Fibroblast of skin of right quadriceps (primary cell): Measurements from ENCODE around the gene RPS27.
A peak's percentile ranks its signal among the peaks of the same experiment; 100 is the strongest.
"Not testable (repeated sequence)": the region's sequence is repeated elsewhere in the genome, so short reads cannot be mapped to it uniquely, and the experiment has no call there.

ENCODE experiments used
- DNase-seq: peaks from one replicate; pipeline ENCODE4 v3.0.0-alpha.2; 2013

RPS27 gene

DNA sequence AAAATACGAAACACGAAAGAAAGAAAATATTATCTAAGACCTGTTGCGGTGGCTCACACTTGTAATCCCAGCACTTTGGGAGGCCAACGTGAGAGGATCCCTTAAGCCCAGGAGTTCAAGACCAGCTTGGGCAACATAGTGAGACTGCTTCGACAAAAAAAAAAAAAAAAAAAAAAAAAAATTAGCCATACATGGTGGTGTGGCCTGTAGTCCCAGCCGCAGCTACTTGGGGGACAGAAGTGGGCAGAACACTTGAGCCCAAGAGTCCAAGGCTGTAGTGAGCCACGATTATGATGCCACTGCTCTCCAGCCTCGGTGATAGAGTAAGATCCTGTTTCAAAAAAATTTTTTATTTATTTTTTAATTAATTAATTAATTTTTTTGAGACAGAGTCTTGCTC is 2.9 kb upstream of the RPS27 start:
- no peak for DNase-seq

- no peak for DNase-seq
Measured at GRCh38 chr1:153991151-153991630, 629 bp downstream of the RPS27 start.

DNA sequence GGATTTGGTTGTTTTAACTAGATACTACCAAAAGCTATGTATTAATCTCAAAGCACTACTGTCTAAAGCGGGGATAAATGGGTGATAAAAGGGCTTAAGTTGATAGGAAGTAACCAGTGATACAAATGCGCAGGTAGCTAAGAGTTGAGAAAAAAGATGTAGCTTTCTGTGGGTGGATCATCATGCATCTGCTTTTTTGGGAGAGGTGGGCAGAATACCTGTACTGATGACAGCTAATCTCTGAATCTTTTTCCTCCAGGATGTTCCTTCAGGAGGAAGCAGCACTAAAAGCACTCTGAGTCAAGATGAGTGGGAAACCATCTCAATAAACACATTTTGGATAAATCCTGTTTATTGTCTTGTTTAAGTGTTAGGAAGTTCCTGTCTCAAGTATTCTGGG is 1.2 kb downstream of the RPS27 start:
- no peak for DNase-seq

- no peak for DNase-seq
Measured at GRCh38 chr1:153995202-153995601, 4.6 kb downstream of the RPS27 start.

DNA sequence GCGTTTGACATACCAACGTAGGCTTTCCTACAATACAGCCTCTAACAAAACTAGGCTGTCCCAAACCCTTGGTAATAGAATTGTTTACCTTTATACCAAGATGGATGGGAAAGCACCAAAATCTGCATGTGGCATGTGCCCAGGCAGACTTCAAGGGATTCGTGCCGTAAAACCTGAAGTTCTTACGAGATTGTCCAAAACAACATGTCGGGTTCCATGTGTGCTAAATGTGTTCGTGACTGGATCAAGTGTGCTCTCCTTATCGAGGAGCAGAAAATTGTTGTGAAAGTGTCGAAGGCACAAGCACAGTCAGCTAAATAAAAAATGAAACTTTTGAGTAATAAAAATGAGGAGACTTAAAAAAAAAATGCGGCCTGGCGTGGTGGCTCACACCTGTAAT is 5.1 kb downstream of the RPS27 start:
- DNase-seq: no peak

- DNase-seq: not testable (repeated sequence)
Measured at GRCh38 chr1:153996882-153997281, 6.3 kb downstream of the RPS27 start.

- no peak for DNase-seq
Measured at GRCh38 chr1:154000420-154000819, 9.9 kb downstream of the RPS27 start.

DNA sequence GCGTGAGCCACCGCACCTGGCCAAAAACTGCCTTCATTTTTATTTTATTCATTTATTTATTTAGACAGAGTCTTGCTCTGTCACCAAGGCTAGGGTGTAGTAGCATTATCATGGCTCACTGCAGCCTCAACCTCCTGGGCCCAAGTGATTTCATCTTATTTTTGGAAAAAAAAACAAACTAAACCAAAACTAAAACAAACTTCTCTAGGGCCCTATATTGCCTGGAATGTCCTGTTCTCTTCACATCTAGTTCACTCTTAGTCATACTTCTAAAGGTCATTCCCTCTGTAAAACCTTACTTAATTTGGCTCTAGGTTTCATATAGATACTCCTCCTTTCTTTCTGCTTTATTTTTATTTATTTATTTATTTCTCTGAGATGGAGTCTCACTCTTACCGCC is 15.6 kb downstream of the RPS27 start:
- DNase-seq: peak; percentile 34

DNA sequence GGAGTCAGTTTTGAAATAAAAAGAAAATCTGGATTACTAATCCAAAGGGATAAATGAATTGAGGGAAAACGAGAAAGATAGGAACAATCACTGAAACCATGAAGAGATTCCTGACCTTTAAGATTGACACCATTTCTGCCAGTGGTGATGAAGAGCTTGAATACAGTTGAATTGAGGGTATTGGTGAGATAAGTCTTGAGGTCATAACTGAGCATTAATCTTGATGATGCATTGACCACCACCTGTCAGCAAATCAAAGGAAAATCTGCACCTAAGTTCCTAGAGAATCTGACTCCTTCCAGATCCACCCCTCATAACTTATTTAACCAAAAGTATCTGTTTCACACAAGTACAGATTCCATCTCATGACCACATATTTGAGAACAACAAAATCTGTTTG is 21.6 kb downstream of the RPS27 start:
- DNase-seq: no peak

DNA sequence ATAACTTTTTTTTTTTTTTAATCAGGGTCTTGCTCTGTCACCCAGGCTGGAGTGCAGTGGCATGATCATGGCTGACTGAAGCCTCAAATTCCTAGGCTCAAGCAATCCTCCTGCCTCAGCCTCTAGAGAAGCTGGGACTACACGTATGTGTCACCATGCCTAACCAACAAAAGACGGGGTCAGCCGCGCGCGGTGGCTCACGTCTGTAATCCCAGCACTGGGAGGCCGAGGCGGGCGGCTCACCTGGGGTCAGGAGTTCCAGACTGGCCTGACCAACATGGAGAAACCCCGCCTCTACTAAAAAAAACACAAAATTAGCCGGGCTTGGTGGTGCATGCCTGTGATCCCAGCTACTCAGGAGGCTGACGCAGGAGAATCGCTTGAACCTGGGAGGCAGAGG is 22.0 kb downstream of the RPS27 start:
- DNase-seq: not testable (repeated sequence)

DNA sequence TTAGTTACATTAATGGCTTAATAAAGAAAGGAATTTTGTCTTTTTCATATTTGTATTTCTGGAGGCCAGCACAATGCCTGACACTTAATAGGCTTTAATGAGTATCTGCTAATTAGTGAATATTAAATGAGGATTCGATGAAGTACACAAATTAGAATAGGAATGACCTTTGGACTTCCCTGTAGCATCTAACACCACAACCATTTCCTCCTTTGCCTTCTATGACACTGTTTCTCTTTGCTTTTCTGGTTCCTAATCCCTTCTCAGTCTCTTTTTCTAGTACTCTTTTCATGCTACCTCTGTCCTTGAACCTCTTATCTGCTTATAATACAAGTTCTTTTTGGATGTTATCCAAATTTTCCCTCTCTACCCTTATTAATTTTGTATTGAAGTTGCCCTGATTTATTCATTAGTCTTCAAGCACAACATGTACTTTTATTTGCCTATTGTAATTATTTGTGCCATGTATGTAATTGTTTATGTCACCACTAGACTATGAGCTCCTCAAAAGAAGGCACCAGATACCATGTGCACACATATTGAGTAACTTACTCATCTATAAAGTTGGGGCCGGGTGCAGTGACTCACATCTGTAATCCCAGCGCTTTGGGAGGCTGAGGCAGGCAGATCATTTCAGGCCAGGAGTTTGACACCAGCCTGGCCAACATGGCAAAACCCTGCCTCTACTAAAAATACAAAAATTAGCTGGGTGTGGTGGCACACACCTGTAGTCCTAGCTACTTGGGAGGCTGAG is 23.8 kb downstream of the RPS27 start:
- DNase-seq: peak; percentile 51

GRCh38 chr1:154019269-154019668 is 28.7 kb downstream of the RPS27 start:
- DNase-seq: no peak

DNA sequence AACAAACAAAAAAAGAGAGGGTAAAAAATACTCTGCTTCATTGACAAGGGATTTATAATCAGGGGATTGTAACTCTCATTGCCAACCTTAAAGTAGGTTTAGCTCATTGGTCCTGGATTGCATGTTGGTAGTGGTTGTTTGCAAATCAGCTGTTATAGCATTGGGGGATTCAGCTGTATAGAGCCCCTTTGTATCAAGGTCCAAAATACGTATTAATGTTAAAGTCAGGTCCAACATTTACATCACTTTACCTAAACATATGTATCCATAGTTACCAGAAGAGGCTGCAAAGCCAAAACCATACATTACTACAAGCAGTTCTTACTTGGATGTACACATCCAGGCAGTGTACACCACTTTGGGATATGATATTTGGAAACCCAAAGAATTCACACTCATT is 29.4 kb downstream of the RPS27 start:
- no peak for DNase-seq

DNA sequence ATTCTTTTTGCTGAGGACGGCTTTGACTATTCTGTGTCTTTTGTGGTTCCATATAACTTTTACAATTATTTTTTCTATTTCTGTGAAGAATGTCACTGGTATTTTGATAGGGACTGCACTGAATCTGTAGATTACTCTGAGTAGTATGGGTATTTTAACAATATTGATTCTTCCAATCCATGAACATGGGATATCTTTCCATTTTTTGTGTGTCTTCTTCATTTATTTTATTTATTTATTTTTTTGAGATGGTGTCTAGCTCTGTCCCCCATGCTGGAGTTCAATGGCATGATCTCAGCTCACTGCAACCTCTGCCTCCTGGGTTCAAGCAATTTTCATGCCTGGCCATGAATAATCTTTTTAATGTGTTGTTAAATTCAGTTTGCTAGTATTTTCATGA is 43.1 kb downstream of the RPS27 start:
- DNase-seq: not testable (repeated sequence)
